Natural killer cell (primary cell): ENCODE results near the gene FGF3. TPM values are rescaled to one million over a fixed set of nuclear protein-coding genes. Genes with fewer than 3 reads are reported as not detected.
"Not testable (repeated sequence)": the region's sequence is repeated elsewhere in the genome, so short reads cannot be mapped to it uniquely, and the experiment has no call there.

Source experiments
- ATAC-seq, 3 donors: fragments of 150-1000 bp in 2 of 3; fragments of 200-7000 bp in 1 of 3; cut with Tn5 transposase; 1 replicate in 1 of 3; 2 replicates in 2 of 3; pipeline ENCODE4 v1.10.0; 2021; ENCODE audit warnings: mild to moderate bottlenecking in 2 of 3, moderate library complexity in 2 of 3
- DNase-seq, 2 donors: peaks; one replicate each; pipeline versions ENCODE4 v3.0.0 to v3.0.0-alpha.2; 2013 to 2021; ENCODE audit warnings: mixed read lengths in 1 of 2
- H3K27ac ChIP-seq: one replicate; pipeline ENCODE4 v1.5.1; 2013; ENCODE audit warnings: mild to moderate bottlenecking, low read length
- H3K27me3 ChIP-seq: one replicate; pipeline ENCODE4 v1.6.1; 2013; ENCODE audit warnings: low read length; ENCODE audit not compliant: control insufficient read depth, insufficient read depth
- H3K36me3 ChIP-seq: one replicate; pipeline ENCODE4 v1.6.1; 2013; ENCODE audit warnings: low read length; ENCODE audit not compliant: control insufficient read depth, insufficient read depth
- H3K4me1 ChIP-seq: one replicate; pipeline ENCODE4 v1.6.1; 2013; ENCODE audit warnings: low read length; ENCODE audit not compliant: control insufficient read depth, insufficient read depth
- H3K4me3 ChIP-seq: one replicate; pipeline ENCODE4 v1.5.1; 2013; ENCODE audit warnings: low read length
- H3K9me3 ChIP-seq: one replicate; pipeline ENCODE4 v1.6.1; 2013; ENCODE audit warnings: low read length; ENCODE audit not compliant: control insufficient read depth, insufficient read depth
- H3K27ac Mint-ChIP-seq, 2 donors: one replicate each; pipeline ENCODE4 v1.8.0; 2022; ENCODE audit warnings: mild to moderate bottlenecking in 2 of 2, mixed read lengths in 2 of 2, moderate library complexity in 1 of 2
- H3K27me3 Mint-ChIP-seq, 2 donors: one replicate each; pipeline ENCODE4 v1.8.0; 2022; ENCODE audit warnings: low read depth in 2 of 2, mixed read lengths in 2 of 2
- H3K36me3 Mint-ChIP-seq: one replicate; pipeline ENCODE4 v1.8.0; 2022; ENCODE audit warnings: mixed read lengths
- H3K4me1 Mint-ChIP-seq, 2 donors: one replicate each; pipeline ENCODE4 v1.8.0; 2022; ENCODE audit warnings: mixed read lengths in 2 of 2
- H3K4me3 Mint-ChIP-seq: one replicate; pipeline ENCODE4 v1.8.0; 2022; ENCODE audit warnings: mild to moderate bottlenecking, moderate library complexity, mixed read lengths
- H3K9me3 Mint-ChIP-seq, 2 donors: one replicate each; pipeline ENCODE4 v1.8.0; 2022; ENCODE audit warnings: mixed read lengths in 2 of 2
- WGBS: methylation state at CpG from one replicate; pipeline ENCODE4 v1.1.7; 2013; ENCODE audit warnings: missing lambda C conversion rate; ENCODE audit not compliant: insufficient coverage; 5-methylcytosine and 5-hydroxymethylcytosine counted together
- intact Hi-C: fragments of 100-400 bp; cut with micrococcal nuclease; formaldehyde crosslinking; loops from one replicate; pipeline ENCODE4 v1.14.2; 2022
- total RNA-seq, 4 donors: library from RNA; stranded (reverse); fragments of 120-200 nt in 1 of 4; gene quantifications; one replicate each; pipeline versions ENCODE4 v1.2.3 to v1.2.4, GENCODE V29; 2013 to 2022
- TF ChIP-seq, protein P1 (sequence below): fragments of 200-600 bp; IDR thresholded peaks from one replicate; pipeline ENCODE4 v1.8.0; 2022; ENCODE audit warnings: antibody characterized with exemption

Gene FGF3
- total RNA-seq, 3 donors from 2014 or later (not counting 1 experiment from before 2014, with no cell fraction given) = not detected

DNA sequence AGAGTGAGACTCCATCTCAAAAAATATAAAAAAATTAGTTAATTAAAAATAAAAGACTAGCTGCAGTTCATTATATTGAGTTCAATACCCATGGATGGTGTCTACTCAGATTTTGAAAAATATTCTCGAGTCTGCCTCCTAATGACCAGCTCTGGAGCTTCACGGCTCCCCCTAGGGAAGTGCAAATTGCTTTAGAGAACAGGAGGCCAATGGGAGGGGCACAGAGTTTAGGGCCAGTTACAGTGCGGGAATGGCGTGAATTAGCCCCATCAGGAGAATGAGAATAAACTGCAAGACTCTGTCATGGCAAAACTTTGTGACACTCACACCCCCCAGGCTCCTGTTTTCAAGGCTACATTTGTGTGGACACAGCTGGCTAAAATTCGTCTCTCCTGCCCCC lies 48.7 kb downstream of the FGF3 start:
- H3K27me3 Mint-ChIP-seq = peaks cover 13 to 30% of the 10 kb centered on the region in 2 donors
- no peaks in the 10 kb centered on the region for H3K4me1 Mint-ChIP-seq
- Histone ChIP-seq H3K27ac (no peak overlapping the region), H3K27me3 (no peaks in the 10 kb centered on the region), H3K36me3 (no peaks in the 10 kb centered on the region), H3K4me3 (no peak overlapping the region), H3K4me1 (no peaks in the 10 kb centered on the region), H3K9me3 (no peaks in the 10 kb centered on the region)
- H3K36me3 Mint-ChIP-seq = no peaks in the 10 kb centered on the region
- no peak overlapping the region for H3K27ac Mint-ChIP-seq
- WGBS = 12% methylated on average over 5 of the region's 5 CpGs
- ATAC-seq (no peak), DNase-seq (no peak)
- no peaks in the 10 kb centered on the region for H3K9me3 Mint-ChIP-seq
- H3K4me3 Mint-ChIP-seq = no peak overlapping the region
- TF ChIP-seq, protein P1, sequence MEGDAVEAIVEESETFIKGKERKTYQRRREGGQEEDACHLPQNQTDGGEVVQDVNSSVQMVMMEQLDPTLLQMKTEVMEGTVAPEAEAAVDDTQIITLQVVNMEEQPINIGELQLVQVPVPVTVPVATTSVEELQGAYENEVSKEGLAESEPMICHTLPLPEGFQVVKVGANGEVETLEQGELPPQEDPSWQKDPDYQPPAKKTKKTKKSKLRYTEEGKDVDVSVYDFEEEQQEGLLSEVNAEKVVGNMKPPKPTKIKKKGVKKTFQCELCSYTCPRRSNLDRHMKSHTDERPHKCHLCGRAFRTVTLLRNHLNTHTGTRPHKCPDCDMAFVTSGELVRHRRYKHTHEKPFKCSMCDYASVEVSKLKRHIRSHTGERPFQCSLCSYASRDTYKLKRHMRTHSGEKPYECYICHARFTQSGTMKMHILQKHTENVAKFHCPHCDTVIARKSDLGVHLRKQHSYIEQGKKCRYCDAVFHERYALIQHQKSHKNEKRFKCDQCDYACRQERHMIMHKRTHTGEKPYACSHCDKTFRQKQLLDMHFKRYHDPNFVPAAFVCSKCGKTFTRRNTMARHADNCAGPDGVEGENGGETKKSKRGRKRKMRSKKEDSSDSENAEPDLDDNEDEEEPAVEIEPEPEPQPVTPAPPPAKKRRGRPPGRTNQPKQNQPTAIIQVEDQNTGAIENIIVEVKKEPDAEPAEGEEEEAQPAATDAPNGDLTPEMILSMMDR = no peak
- intact Hi-C loops = no loop called here

DNA sequence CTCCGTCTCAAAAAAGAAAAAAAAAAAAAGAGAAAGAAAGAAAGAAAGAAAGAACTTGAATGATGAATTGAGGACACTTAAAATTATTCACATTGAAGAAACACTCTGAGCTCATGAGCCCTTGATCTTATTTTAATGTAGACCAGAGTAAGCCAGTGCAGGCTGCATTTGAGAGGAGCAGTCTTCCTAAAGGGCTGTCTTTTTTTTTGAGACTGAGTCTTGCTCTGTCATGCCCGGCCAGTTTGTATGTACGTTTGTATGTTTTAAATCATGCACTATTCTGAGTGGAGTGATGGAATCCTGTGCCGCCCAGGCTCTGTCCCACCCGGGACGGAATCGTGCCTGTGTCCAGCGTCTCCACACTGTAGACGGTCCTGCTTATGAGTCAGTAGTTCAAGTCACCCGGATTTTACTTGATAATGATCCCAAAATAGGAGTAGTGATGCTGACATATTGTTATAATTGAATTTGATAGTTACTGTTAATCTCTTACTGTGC lies 53.7 kb downstream of the FGF3 start:
- DNase-seq (no peak), ATAC-seq (no peak)
- H3K27me3 Mint-ChIP-seq = peaks cover 10 to 11% of the 10 kb centered on the region in 2 donors
- H3K36me3 ChIP-seq = no peaks in the 10 kb centered on the region
- intact Hi-C loops = no loop called here
- TF ChIP-seq, protein P1 = no peak
- H3K4me3 ChIP-seq = no peak overlapping the region
- H3K27me3 ChIP-seq = no peaks in the 10 kb centered on the region
- H3K9me3 ChIP-seq = no peaks in the 10 kb centered on the region
- H3K4me1 Mint-ChIP-seq = no peaks in the 10 kb centered on the region
- no peaks in the 10 kb centered on the region for H3K36me3 Mint-ChIP-seq
- H3K4me3 Mint-ChIP-seq = no peak overlapping the region
- H3K4me1 ChIP-seq = no peaks in the 10 kb centered on the region
- no peak overlapping the region for H3K27ac Mint-ChIP-seq
- H3K9me3 Mint-ChIP-seq = no peaks in the 10 kb centered on the region
- WGBS = 85% methylated on average over 10 of the region's 10 CpGs
- no peak overlapping the region for H3K27ac ChIP-seq

DNA sequence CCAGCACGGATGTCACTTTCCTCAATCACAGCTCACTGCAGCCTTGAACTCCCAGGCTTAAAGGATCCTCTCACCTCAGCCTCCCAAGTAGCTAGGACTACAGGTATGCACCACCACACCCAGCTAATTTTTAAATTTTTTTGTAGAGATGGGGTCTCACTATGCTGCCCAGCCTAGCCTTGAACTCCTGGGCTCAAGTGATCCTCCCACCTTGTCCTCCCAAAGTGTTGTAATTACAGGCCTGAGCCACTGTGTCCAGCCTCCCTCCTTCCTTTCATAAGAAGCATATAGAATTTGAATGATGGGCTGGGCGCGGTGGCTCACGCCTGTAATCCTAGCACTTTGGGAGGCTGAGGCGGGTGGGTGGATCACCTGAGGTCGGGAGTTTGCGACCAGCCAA lies 54.3 kb downstream of the FGF3 start:
- intact Hi-C loops, H3K4me1 ChIP-seq, H3K4me1 Mint-ChIP-seq, H3K9me3 Mint-ChIP-seq, H3K27me3 ChIP-seq, DNase-seq, H3K36me3 Mint-ChIP-seq, H3K4me3 Mint-ChIP-seq, H3K27ac ChIP-seq, ATAC-seq, H3K27ac Mint-ChIP-seq, H3K36me3 ChIP-seq, H3K4me3 ChIP-seq, H3K9me3 ChIP-seq: not testable (repeated sequence)
- H3K27me3 Mint-ChIP-seq = peaks cover 9 to 11% of the 10 kb centered on the region in 2 donors
- 92% methylated on average over 7 of the region's 7 CpGs for WGBS

DNA sequence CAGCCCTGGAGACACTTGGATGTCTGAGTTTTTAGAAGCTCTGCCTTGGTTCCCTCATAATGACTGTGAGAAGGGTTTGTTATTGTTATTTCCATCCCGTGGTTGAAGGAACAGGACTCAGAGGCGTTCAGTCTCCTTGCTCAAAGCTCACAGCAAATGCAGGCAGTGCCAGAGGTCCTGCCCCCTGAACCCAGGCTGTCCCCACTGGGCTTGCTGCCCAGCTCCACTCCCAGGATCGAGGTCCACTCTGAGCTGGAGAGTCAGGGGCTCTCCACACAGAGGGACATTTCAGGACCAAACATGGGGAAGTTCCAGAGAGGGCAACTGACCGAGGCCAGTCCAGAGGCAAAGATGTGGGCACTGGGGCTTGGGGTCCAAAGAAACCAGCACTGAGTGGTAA lies 58.9 kb downstream of the FGF3 start:
- Histone ChIP-seq H3K36me3 (no peaks in the 10 kb centered on the region), H3K4me3 (no peak overlapping the region), H3K27me3 (no peaks in the 10 kb centered on the region), H3K27ac (no peak overlapping the region), H3K4me1 (no peaks in the 10 kb centered on the region), H3K9me3 (peaks cover 6% of the 10 kb centered on the region)
- intact Hi-C loops = no loop called here
- H3K27me3 Mint-ChIP-seq = peaks cover 0 to 6% of the 10 kb centered on the region in 2 donors
- TF ChIP-seq, protein P1 = no peak
- H3K4me1 Mint-ChIP-seq = no peaks in the 10 kb centered on the region
- no peak for DNase-seq
- H3K9me3 Mint-ChIP-seq = no peaks in the 10 kb centered on the region
- no peak overlapping the region for H3K4me3 Mint-ChIP-seq
- H3K27ac Mint-ChIP-seq = no peak overlapping the region
- ATAC-seq = no peak
- 52% methylated on average over 4 of the region's 4 CpGs for WGBS
- H3K36me3 Mint-ChIP-seq = no peaks in the 10 kb centered on the region

Other genes with a start within 250 kb of the FGF3 start
- 1 to 10 TPM; 1.4 to 2.3 (median 2.3) TPM for gene CCND1, start 178.3 kb downstream of the FGF3 start, total RNA-seq
- 10 to 100 TPM; 23.2 to 33.5 (median 25.3) TPM for gene LTO1, start 144.1 kb downstream of the FGF3 start, total RNA-seq
- gene FGF19, start 115.4 kb downstream of the FGF3 start, total RNA-seq = not detected
- gene FGF4, start 44.1 kb downstream of the FGF3 start, total RNA-seq = not detected